Sigmoid colon (tissue), 4 donors: ENCODE data around the gene CBFA2T2.

Source experiments
- POLR2A ChIP-seq, 2 donors: fragments of 450-650 bp; IDR thresholded peaks; one replicate each; pipeline ENCODE4 v1.6.1; 2016; ENCODE audit warnings: antibody characterized with exemption in 2 of 2, mild to moderate bottlenecking in 2 of 2, moderate library complexity in 2 of 2
- POLR2AphosphoS5 ChIP-seq, 4 donors: sonication (generic); formaldehyde crosslinking; IDR thresholded peaks; one replicate each; pipeline ENCODE4 v1.6.1; 2017; ENCODE audit warnings: antibody characterized with exemption in 4 of 4
- TF ChIP-seq, protein P1 (sequence below), 4 experiments: fragments of 450-650 bp in 3 of 4; fragments of 200-600 bp in 1 of 4; IDR thresholded peaks; one replicate each; pipeline ENCODE4 v1.5.1; 2016 to 2019; ENCODE audit warnings: antibody characterized with exemption in 4 of 4, mild to moderate bottlenecking in 3 of 4, moderate library complexity in 2 of 4

DNA sequence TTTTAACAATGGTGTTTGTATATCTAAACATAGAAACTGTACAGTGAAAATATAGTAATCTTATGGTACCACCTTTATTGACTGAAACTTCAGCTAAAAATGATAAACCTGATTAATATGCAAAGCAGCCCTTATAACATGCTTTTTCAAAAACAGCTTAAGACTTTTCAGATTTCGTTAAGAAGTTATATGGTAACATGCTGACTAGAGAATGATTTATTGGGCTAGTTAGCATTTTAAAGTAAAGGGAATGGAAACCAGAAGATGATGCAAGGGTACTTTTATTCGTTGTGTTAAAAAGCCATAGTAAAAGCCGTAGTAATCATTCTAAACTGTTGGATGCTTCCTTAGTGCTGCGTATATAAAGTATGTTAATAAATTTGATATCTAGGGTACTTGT is 50.5 kb downstream of the CBFA2T2 start:
- TF ChIP-seq, protein P1, sequence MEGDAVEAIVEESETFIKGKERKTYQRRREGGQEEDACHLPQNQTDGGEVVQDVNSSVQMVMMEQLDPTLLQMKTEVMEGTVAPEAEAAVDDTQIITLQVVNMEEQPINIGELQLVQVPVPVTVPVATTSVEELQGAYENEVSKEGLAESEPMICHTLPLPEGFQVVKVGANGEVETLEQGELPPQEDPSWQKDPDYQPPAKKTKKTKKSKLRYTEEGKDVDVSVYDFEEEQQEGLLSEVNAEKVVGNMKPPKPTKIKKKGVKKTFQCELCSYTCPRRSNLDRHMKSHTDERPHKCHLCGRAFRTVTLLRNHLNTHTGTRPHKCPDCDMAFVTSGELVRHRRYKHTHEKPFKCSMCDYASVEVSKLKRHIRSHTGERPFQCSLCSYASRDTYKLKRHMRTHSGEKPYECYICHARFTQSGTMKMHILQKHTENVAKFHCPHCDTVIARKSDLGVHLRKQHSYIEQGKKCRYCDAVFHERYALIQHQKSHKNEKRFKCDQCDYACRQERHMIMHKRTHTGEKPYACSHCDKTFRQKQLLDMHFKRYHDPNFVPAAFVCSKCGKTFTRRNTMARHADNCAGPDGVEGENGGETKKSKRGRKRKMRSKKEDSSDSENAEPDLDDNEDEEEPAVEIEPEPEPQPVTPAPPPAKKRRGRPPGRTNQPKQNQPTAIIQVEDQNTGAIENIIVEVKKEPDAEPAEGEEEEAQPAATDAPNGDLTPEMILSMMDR (IDR thresholded peaks at IDR 0.05), result no peak
- TF ChIP-seq POLR2A (IDR thresholded peaks at IDR 0.05) (no peak), POLR2AphosphoS5 (IDR thresholded peaks at IDR 0.05) (no peak)
